H9 (cell line): ENCODE results near the gene RBL1. TPM values are rescaled to one million over a fixed set of nuclear protein-coding genes. Genes with fewer than 3 reads are reported as not detected.

Source experiments
- DNase-seq: peaks from one replicate; pipeline ENCODE4 v3.0.0-alpha.2; 2017
- H2AFZ ChIP-seq: one replicate; pipeline ENCODE4 v1.6.1; 2013; ENCODE audit warnings: mild to moderate bottlenecking, low read length, control low read depth, moderate library complexity
- H2AK5ac ChIP-seq: 2 replicates; pipeline ENCODE4 v1.6.1; 2013; ENCODE audit warnings: low read length, control low read depth, mixed read lengths; ENCODE audit not compliant: insufficient read length
- H2BK120ac ChIP-seq: one replicate; pipeline ENCODE4 v1.6.1; 2013; ENCODE audit warnings: low read depth, mild to moderate bottlenecking, low read length, control low read depth, inconsistent platforms; ENCODE audit not compliant: poor library complexity, severe bottlenecking
- H2BK12ac ChIP-seq: 2 replicates; pipeline ENCODE4 v1.6.1; 2013; ENCODE audit warnings: low read length, control low read depth, mixed read lengths, low read depth; ENCODE audit not compliant: insufficient read length
- H2BK15ac ChIP-seq: 2 replicates; pipeline ENCODE4 v1.6.1; 2013; ENCODE audit warnings: low read depth, low read length, control low read depth
- H2BK20ac ChIP-seq: one replicate; pipeline ENCODE4 v1.6.1; 2013; ENCODE audit warnings: low read depth, mild to moderate bottlenecking, low read length, control low read depth, inconsistent platforms; ENCODE audit not compliant: poor library complexity, severe bottlenecking
- H2BK5ac ChIP-seq: 2 replicates; pipeline ENCODE4 v1.6.1; 2013; ENCODE audit warnings: low read length, control low read depth, mixed read lengths; ENCODE audit not compliant: insufficient read length
- H3K14ac ChIP-seq: 2 replicates; pipeline ENCODE4 v1.6.1; 2013; ENCODE audit warnings: low read length, control low read depth; ENCODE audit not compliant: insufficient read depth
- H3K18ac ChIP-seq: 2 replicates; pipeline ENCODE4 v1.6.1; 2013; ENCODE audit warnings: low read depth, mild to moderate bottlenecking, mixed read lengths, low read length, control low read depth; ENCODE audit not compliant: insufficient read length
- H3K23ac ChIP-seq: 2 replicates; pipeline ENCODE4 v1.6.1; 2013; ENCODE audit warnings: low read length, control low read depth, mixed read lengths, low read depth; ENCODE audit not compliant: insufficient read length
- H3K23me2 ChIP-seq: 2 replicates; pipeline ENCODE4 v1.6.1; 2013; ENCODE audit warnings: low read depth, mild to moderate bottlenecking, mixed read lengths, low read length, control low read depth; ENCODE audit not compliant: insufficient read length, poor library complexity, severe bottlenecking
- H3K27ac ChIP-seq: 2 replicates; pipeline ENCODE4 v1.5.1; 2013; ENCODE audit warnings: low read length, control low read depth, mixed read lengths, low read depth; ENCODE audit not compliant: insufficient read length
- H3K27me3 ChIP-seq: 2 replicates; pipeline ENCODE4 v1.6.1; 2013; ENCODE audit warnings: low read length, control low read depth, inconsistent platforms; ENCODE audit not compliant: insufficient read depth
- H3K4ac ChIP-seq: 2 replicates; pipeline ENCODE4 v1.6.1; 2013; ENCODE audit warnings: low read depth, mild to moderate bottlenecking, control low read depth, inconsistent platforms, low read length, moderate library complexity
- H3K4me1 ChIP-seq: 2 replicates; pipeline ENCODE4 v1.6.1; 2013; ENCODE audit warnings: low read length, control low read depth, inconsistent platforms; ENCODE audit not compliant: insufficient read depth
- H3K4me2 ChIP-seq: 2 replicates; pipeline ENCODE4 v1.6.1; 2013; ENCODE audit warnings: low read length, control low read depth, mixed read lengths; ENCODE audit not compliant: insufficient read length, insufficient read depth
- H3K56ac ChIP-seq: 2 replicates; pipeline ENCODE4 v1.6.1; 2013; ENCODE audit warnings: low read depth, mild to moderate bottlenecking, mixed read lengths, low read length, control low read depth; ENCODE audit not compliant: insufficient read length
- H3K79me1 ChIP-seq: 2 replicates; pipeline ENCODE4 v1.6.1; 2013; ENCODE audit warnings: low read depth, mild to moderate bottlenecking, moderate library complexity, low read length, control low read depth, inconsistent platforms; ENCODE audit not compliant: insufficient read depth, poor library complexity, severe bottlenecking
- H3K79me2 ChIP-seq: 2 replicates; pipeline ENCODE4 v1.6.1; 2013; ENCODE audit warnings: low read length, control low read depth, inconsistent platforms; ENCODE audit not compliant: insufficient read depth
- H3K9ac ChIP-seq: 2 replicates; pipeline ENCODE4 v1.6.1; 2013; ENCODE audit warnings: low read length, control low read depth, mixed read lengths; ENCODE audit not compliant: insufficient read length; ENCODE audit errors: extremely low read depth
- H3K9me3 ChIP-seq: one replicate; pipeline ENCODE4 v1.6.1; 2013; ENCODE audit warnings: low read depth, low read length, inconsistent platforms; ENCODE audit not compliant: control insufficient read depth
- H3T11ph ChIP-seq: one replicate; pipeline ENCODE4 v1.6.1; 2013; ENCODE audit warnings: mild to moderate bottlenecking, low read length, control low read depth, inconsistent platforms
- H4K20me1 ChIP-seq: one replicate; pipeline ENCODE4 v1.6.1; 2013; ENCODE audit not compliant: control insufficient read depth, insufficient read length, insufficient read depth
- H4K5ac ChIP-seq: 2 replicates; pipeline ENCODE4 v1.6.1; 2013; ENCODE audit warnings: low read depth, mild to moderate bottlenecking, mixed read lengths, low read length, control low read depth; ENCODE audit not compliant: insufficient read length
- H4K8ac ChIP-seq: replicated peaks from 2 replicates; pipeline ENCODE4 v1.6.1; 2013; ENCODE audit warnings: low read length, control low read depth, mixed read lengths, low read depth; ENCODE audit not compliant: insufficient read length
- H4K91ac ChIP-seq: 2 replicates; pipeline ENCODE4 v1.6.1; 2013; ENCODE audit warnings: low read depth, mild to moderate bottlenecking, moderate library complexity, mixed read lengths, low read length, control low read depth; ENCODE audit not compliant: insufficient read length
- H3K27ac Mint-ChIP-seq, 3 experiments: 2 replicates in 2 of 3; 3 replicates in 1 of 3; pipeline ENCODE4 v1.8.0; 2020 to 2021; ENCODE audit warnings: mixed read lengths in 3 of 3, mild to moderate bottlenecking in 1 of 3, moderate library complexity in 1 of 3
- H3K27me3 Mint-ChIP-seq: 2 replicates; pipeline ENCODE4 v1.8.0; 2021; ENCODE audit warnings: low read depth, mild to moderate bottlenecking, moderate library complexity, mixed read lengths
- H3K36me3 Mint-ChIP-seq, 3 experiments: 2 replicates in 2 of 3; 3 replicates in 1 of 3; pipeline ENCODE4 v1.8.0; 2020 to 2021; ENCODE audit warnings: low read depth in 3 of 3, mixed read lengths in 3 of 3; ENCODE audit not compliant: insufficient read depth in 1 of 3
- H3K4me1 Mint-ChIP-seq, 2 experiments: 2 replicates each; pipeline ENCODE4 v1.8.0; 2020; ENCODE audit warnings: mixed read lengths in 2 of 2
- H3K4me3 Mint-ChIP-seq, 2 experiments: 2 replicates in 1 of 2; 3 replicates in 1 of 2; pipeline ENCODE4 v1.8.0; 2020 to 2021; ENCODE audit warnings: mild to moderate bottlenecking in 2 of 2, mixed read lengths in 2 of 2, moderate library complexity in 1 of 2
- H3K9me3 Mint-ChIP-seq, 2 experiments: 2 replicates in 1 of 2; 3 replicates in 1 of 2; pipeline ENCODE4 v1.8.0; 2020; ENCODE audit warnings: mild to moderate bottlenecking in 2 of 2, mixed read lengths in 2 of 2, moderate library complexity in 1 of 2
- WGBS: extraction: QIAGEN DNeasy Blood & Tissue Kit; methylation state at CpG from one replicate; pipeline ENCODE4 v1.1.7; 2013; ENCODE audit warnings: missing lambda C conversion rate, low lambda C conversion rate, mixed read lengths; ENCODE audit not compliant: insufficient read length; ENCODE audit errors: extremely low coverage; 5-methylcytosine and 5-hydroxymethylcytosine counted together
- total RNA-seq: library from RNA; stranded (reverse); gene quantifications from 2 replicates; pipeline ENCODE4 v1.2.1, GENCODE V29; 2021
- TF ChIP-seq, protein P1 (sequence below): fragments of 200-600 bp; sonication (generic); conservative IDR thresholded peaks from 3 replicates; pipeline ENCODE4 v1.8.0; 2021; ENCODE audit warnings: antibody characterized with exemption, mild to moderate bottlenecking

RBL1 gene
- total RNA-seq, 1 experiment from 2014 or later = 14.1 TPM

DNA sequence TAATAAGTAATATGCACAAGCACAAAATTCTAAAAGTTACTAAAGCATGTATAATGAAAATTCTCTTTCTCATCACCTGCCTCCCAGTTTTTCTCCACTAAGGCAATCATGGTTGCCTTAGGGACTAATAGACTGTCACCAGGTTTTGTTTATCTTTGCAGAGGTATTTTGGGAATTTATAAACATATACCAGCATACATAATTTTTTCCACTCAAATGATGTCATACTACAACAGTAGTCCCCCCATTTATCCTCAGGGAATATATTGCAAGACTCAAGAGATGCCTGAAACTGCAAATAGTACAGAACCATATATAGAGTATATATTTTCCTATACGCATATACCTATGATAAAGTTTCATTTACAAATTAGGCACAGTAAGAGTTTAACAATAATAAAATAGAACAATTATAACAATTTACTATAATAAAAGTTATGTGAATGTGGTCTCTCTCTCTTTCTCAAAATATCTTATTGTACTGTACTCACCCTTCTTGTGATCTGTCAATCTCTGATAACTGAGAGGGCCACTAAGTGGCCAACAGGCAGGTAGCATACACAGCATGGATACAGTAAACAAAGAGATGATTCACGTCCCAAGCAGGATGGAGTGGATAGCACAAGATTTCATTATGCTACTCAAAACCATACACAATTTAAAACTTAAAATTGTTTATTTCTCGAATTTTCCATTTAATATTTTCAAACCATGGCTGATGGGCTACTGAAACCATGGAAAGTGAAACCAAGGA, 19.7 kb downstream of the RBL1 start:
- H3K9ac ChIP-seq = no peak overlapping the region
- no peak overlapping the region for H3K56ac ChIP-seq
- no peak overlapping the region for H3K14ac ChIP-seq
- no peaks in the 10 kb centered on the region for H3K23me2 ChIP-seq
- H2BK20ac ChIP-seq = no peak overlapping the region
- Mint-ChIP-seq H3K4me1 (no peaks in the 10 kb centered on the region), H3K27me3 (no peaks in the 10 kb centered on the region; the same call in 1 of the 2 replicates), H3K36me3 (peaks cover 20 to 62% (median 40%) of the 10 kb centered on the region in 3 experiments), H3K27ac (no peak overlapping the region), H3K4me3 (no peak overlapping the region), H3K9me3 (peaks cover 8 to 10% of the 10 kb centered on the region in 2 experiments)
- no peaks in the 10 kb centered on the region for H4K20me1 ChIP-seq
- H3K27me3 ChIP-seq = no peaks in the 10 kb centered on the region
- no CpG with 5 or more reads among the region's 3 CpGs for WGBS
- no peak overlapping the region for H3K4me2 ChIP-seq
- H3K4ac ChIP-seq = no peak overlapping the region
- no peak overlapping the region for H2AFZ ChIP-seq
- no peak overlapping the region for H2BK15ac ChIP-seq
- no peak overlapping the region for H3K18ac ChIP-seq
- no peak overlapping the region for H2BK120ac ChIP-seq
- H4K5ac ChIP-seq = no peak overlapping the region
- H3K4me1 ChIP-seq = no peaks in the 10 kb centered on the region
- H3K23ac ChIP-seq = no peak overlapping the region
- no peak overlapping the region for H4K91ac ChIP-seq
- H3K9me3 ChIP-seq = no peaks in the 10 kb centered on the region
- no peak overlapping the region for H4K8ac ChIP-seq
- H3K79me1 ChIP-seq = no peaks in the 10 kb centered on the region
- H3K79me2 ChIP-seq = no peaks in the 10 kb centered on the region
- H2BK5ac ChIP-seq = no peak overlapping the region
- H2AK5ac ChIP-seq = no peak overlapping the region
- H3T11ph ChIP-seq = no peak overlapping the region
- H2BK12ac ChIP-seq = no peak overlapping the region
- TF ChIP-seq, protein P1, sequence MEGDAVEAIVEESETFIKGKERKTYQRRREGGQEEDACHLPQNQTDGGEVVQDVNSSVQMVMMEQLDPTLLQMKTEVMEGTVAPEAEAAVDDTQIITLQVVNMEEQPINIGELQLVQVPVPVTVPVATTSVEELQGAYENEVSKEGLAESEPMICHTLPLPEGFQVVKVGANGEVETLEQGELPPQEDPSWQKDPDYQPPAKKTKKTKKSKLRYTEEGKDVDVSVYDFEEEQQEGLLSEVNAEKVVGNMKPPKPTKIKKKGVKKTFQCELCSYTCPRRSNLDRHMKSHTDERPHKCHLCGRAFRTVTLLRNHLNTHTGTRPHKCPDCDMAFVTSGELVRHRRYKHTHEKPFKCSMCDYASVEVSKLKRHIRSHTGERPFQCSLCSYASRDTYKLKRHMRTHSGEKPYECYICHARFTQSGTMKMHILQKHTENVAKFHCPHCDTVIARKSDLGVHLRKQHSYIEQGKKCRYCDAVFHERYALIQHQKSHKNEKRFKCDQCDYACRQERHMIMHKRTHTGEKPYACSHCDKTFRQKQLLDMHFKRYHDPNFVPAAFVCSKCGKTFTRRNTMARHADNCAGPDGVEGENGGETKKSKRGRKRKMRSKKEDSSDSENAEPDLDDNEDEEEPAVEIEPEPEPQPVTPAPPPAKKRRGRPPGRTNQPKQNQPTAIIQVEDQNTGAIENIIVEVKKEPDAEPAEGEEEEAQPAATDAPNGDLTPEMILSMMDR = no peak
- DNase-seq = no peak
- H3K27ac ChIP-seq = no peak overlapping the region
